H9 (cell line): ENCODE data around the gene PIGX. TPM values are rescaled to one million over a fixed set of nuclear protein-coding genes. Genes with fewer than 3 reads are reported as not detected.

Experiments
- DNase-seq: peaks from one replicate; pipeline ENCODE4 v3.0.0-alpha.2; 2017
- H2AFZ ChIP-seq: one replicate; pipeline ENCODE4 v1.6.1; 2013; ENCODE audit warnings: mild to moderate bottlenecking, low read length, control low read depth, moderate library complexity
- H2AK5ac ChIP-seq: 2 replicates; pipeline ENCODE4 v1.6.1; 2013; ENCODE audit warnings: low read length, control low read depth, mixed read lengths; ENCODE audit not compliant: insufficient read length
- H2BK120ac ChIP-seq: one replicate; pipeline ENCODE4 v1.6.1; 2013; ENCODE audit warnings: low read depth, mild to moderate bottlenecking, low read length, control low read depth, inconsistent platforms; ENCODE audit not compliant: poor library complexity, severe bottlenecking
- H2BK12ac ChIP-seq: 2 replicates; pipeline ENCODE4 v1.6.1; 2013; ENCODE audit warnings: low read length, control low read depth, mixed read lengths, low read depth; ENCODE audit not compliant: insufficient read length
- H2BK15ac ChIP-seq: 2 replicates; pipeline ENCODE4 v1.6.1; 2013; ENCODE audit warnings: low read depth, low read length, control low read depth
- H2BK20ac ChIP-seq: one replicate; pipeline ENCODE4 v1.6.1; 2013; ENCODE audit warnings: low read depth, mild to moderate bottlenecking, low read length, control low read depth, inconsistent platforms; ENCODE audit not compliant: poor library complexity, severe bottlenecking
- H2BK5ac ChIP-seq: 2 replicates; pipeline ENCODE4 v1.6.1; 2013; ENCODE audit warnings: low read length, control low read depth, mixed read lengths; ENCODE audit not compliant: insufficient read length
- H3K14ac ChIP-seq: 2 replicates; pipeline ENCODE4 v1.6.1; 2013; ENCODE audit warnings: low read length, control low read depth; ENCODE audit not compliant: insufficient read depth
- H3K18ac ChIP-seq: 2 replicates; pipeline ENCODE4 v1.6.1; 2013; ENCODE audit warnings: low read depth, mild to moderate bottlenecking, mixed read lengths, low read length, control low read depth; ENCODE audit not compliant: insufficient read length
- H3K23ac ChIP-seq: 2 replicates; pipeline ENCODE4 v1.6.1; 2013; ENCODE audit warnings: low read length, control low read depth, mixed read lengths, low read depth; ENCODE audit not compliant: insufficient read length
- H3K23me2 ChIP-seq: 2 replicates; pipeline ENCODE4 v1.6.1; 2013; ENCODE audit warnings: low read depth, mild to moderate bottlenecking, mixed read lengths, low read length, control low read depth; ENCODE audit not compliant: insufficient read length, poor library complexity, severe bottlenecking
- H3K27ac ChIP-seq: 2 replicates; pipeline ENCODE4 v1.5.1; 2013; ENCODE audit warnings: low read length, control low read depth, mixed read lengths, low read depth; ENCODE audit not compliant: insufficient read length
- H3K27me3 ChIP-seq: 2 replicates; pipeline ENCODE4 v1.6.1; 2013; ENCODE audit warnings: low read length, control low read depth, inconsistent platforms; ENCODE audit not compliant: insufficient read depth
- H3K4ac ChIP-seq: 2 replicates; pipeline ENCODE4 v1.6.1; 2013; ENCODE audit warnings: low read depth, mild to moderate bottlenecking, control low read depth, inconsistent platforms, low read length, moderate library complexity
- H3K4me1 ChIP-seq: 2 replicates; pipeline ENCODE4 v1.6.1; 2013; ENCODE audit warnings: low read length, control low read depth, inconsistent platforms; ENCODE audit not compliant: insufficient read depth
- H3K4me2 ChIP-seq: 2 replicates; pipeline ENCODE4 v1.6.1; 2013; ENCODE audit warnings: low read length, control low read depth, mixed read lengths; ENCODE audit not compliant: insufficient read length, insufficient read depth
- H3K56ac ChIP-seq: 2 replicates; pipeline ENCODE4 v1.6.1; 2013; ENCODE audit warnings: low read depth, mild to moderate bottlenecking, mixed read lengths, low read length, control low read depth; ENCODE audit not compliant: insufficient read length
- H3K79me1 ChIP-seq: 2 replicates; pipeline ENCODE4 v1.6.1; 2013; ENCODE audit warnings: low read depth, mild to moderate bottlenecking, moderate library complexity, low read length, control low read depth, inconsistent platforms; ENCODE audit not compliant: insufficient read depth, poor library complexity, severe bottlenecking
- H3K79me2 ChIP-seq: 2 replicates; pipeline ENCODE4 v1.6.1; 2013; ENCODE audit warnings: low read length, control low read depth, inconsistent platforms; ENCODE audit not compliant: insufficient read depth
- H3K9ac ChIP-seq: 2 replicates; pipeline ENCODE4 v1.6.1; 2013; ENCODE audit warnings: low read length, control low read depth, mixed read lengths; ENCODE audit not compliant: insufficient read length; ENCODE audit errors: extremely low read depth
- H3K9me3 ChIP-seq: one replicate; pipeline ENCODE4 v1.6.1; 2013; ENCODE audit warnings: low read depth, low read length, inconsistent platforms; ENCODE audit not compliant: control insufficient read depth
- H3T11ph ChIP-seq: one replicate; pipeline ENCODE4 v1.6.1; 2013; ENCODE audit warnings: mild to moderate bottlenecking, low read length, control low read depth, inconsistent platforms
- H4K20me1 ChIP-seq: one replicate; pipeline ENCODE4 v1.6.1; 2013; ENCODE audit not compliant: control insufficient read depth, insufficient read length, insufficient read depth
- H4K5ac ChIP-seq: 2 replicates; pipeline ENCODE4 v1.6.1; 2013; ENCODE audit warnings: low read depth, mild to moderate bottlenecking, mixed read lengths, low read length, control low read depth; ENCODE audit not compliant: insufficient read length
- H4K8ac ChIP-seq: replicated peaks from 2 replicates; pipeline ENCODE4 v1.6.1; 2013; ENCODE audit warnings: low read length, control low read depth, mixed read lengths, low read depth; ENCODE audit not compliant: insufficient read length
- H4K91ac ChIP-seq: 2 replicates; pipeline ENCODE4 v1.6.1; 2013; ENCODE audit warnings: low read depth, mild to moderate bottlenecking, moderate library complexity, mixed read lengths, low read length, control low read depth; ENCODE audit not compliant: insufficient read length
- H3K27ac Mint-ChIP-seq, 3 experiments: 2 replicates in 2 of 3; 3 replicates in 1 of 3; pipeline ENCODE4 v1.8.0; 2020 to 2021; ENCODE audit warnings: mixed read lengths in 3 of 3, mild to moderate bottlenecking in 1 of 3, moderate library complexity in 1 of 3
- H3K27me3 Mint-ChIP-seq: 2 replicates; pipeline ENCODE4 v1.8.0; 2021; ENCODE audit warnings: low read depth, mild to moderate bottlenecking, moderate library complexity, mixed read lengths
- H3K36me3 Mint-ChIP-seq, 3 experiments: 2 replicates in 2 of 3; 3 replicates in 1 of 3; pipeline ENCODE4 v1.8.0; 2020 to 2021; ENCODE audit warnings: low read depth in 3 of 3, mixed read lengths in 3 of 3; ENCODE audit not compliant: insufficient read depth in 1 of 3
- H3K4me1 Mint-ChIP-seq, 2 experiments: 2 replicates each; pipeline ENCODE4 v1.8.0; 2020; ENCODE audit warnings: mixed read lengths in 2 of 2
- H3K4me3 Mint-ChIP-seq, 2 experiments: 2 replicates in 1 of 2; 3 replicates in 1 of 2; pipeline ENCODE4 v1.8.0; 2020 to 2021; ENCODE audit warnings: mild to moderate bottlenecking in 2 of 2, mixed read lengths in 2 of 2, moderate library complexity in 1 of 2
- H3K9me3 Mint-ChIP-seq, 2 experiments: 2 replicates in 1 of 2; 3 replicates in 1 of 2; pipeline ENCODE4 v1.8.0; 2020; ENCODE audit warnings: mild to moderate bottlenecking in 2 of 2, mixed read lengths in 2 of 2, moderate library complexity in 1 of 2
- WGBS: extraction: QIAGEN DNeasy Blood & Tissue Kit; methylation state at CpG from one replicate; pipeline ENCODE4 v1.1.7; 2013; ENCODE audit warnings: missing lambda C conversion rate, low lambda C conversion rate, mixed read lengths; ENCODE audit not compliant: insufficient read length; ENCODE audit errors: extremely low coverage; 5-methylcytosine and 5-hydroxymethylcytosine counted together
- total RNA-seq: library from RNA; stranded (reverse); gene quantifications from 2 replicates; pipeline ENCODE4 v1.2.1, GENCODE V29; 2021
- TF ChIP-seq, protein P1 (sequence below): fragments of 200-600 bp; sonication (generic); conservative IDR thresholded peaks from 3 replicates; pipeline ENCODE4 v1.8.0; 2021; ENCODE audit warnings: antibody characterized with exemption, mild to moderate bottlenecking

Gene PIGX
- total RNA-seq, 1 experiment from 2014 or later = 20.0 TPM

DNA sequence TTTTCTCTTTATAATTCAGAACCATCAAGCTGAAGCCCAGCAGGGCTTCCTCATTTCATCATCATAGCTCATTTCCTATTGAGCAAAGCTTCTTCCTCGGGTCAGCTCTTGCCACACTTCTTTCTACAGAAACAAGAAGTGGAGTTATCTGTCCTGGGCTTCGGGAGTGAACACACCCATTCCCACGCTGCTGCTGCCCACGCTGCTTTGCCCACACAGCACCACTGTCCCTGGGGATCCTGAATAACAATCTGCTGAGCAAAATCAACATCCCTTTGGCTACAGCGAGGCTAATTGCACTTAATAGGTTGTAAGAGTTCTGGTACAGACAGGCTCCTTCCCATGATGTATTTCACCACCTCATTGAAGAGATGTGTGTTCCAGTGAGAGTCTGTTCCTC lies 23.8 kb upstream of the PIGX start:
- TF ChIP-seq, protein P1, sequence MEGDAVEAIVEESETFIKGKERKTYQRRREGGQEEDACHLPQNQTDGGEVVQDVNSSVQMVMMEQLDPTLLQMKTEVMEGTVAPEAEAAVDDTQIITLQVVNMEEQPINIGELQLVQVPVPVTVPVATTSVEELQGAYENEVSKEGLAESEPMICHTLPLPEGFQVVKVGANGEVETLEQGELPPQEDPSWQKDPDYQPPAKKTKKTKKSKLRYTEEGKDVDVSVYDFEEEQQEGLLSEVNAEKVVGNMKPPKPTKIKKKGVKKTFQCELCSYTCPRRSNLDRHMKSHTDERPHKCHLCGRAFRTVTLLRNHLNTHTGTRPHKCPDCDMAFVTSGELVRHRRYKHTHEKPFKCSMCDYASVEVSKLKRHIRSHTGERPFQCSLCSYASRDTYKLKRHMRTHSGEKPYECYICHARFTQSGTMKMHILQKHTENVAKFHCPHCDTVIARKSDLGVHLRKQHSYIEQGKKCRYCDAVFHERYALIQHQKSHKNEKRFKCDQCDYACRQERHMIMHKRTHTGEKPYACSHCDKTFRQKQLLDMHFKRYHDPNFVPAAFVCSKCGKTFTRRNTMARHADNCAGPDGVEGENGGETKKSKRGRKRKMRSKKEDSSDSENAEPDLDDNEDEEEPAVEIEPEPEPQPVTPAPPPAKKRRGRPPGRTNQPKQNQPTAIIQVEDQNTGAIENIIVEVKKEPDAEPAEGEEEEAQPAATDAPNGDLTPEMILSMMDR = no peak
- Histone ChIP-seq H2BK120ac (no peak overlapping the region), H2AFZ (no peak overlapping the region), H4K5ac (peak overlapping the region; percentile 6), H4K91ac (no peak overlapping the region), H4K20me1 (no peaks in the 10 kb centered on the region), H2BK5ac (no peak overlapping the region), H3K27me3 (no peaks in the 10 kb centered on the region), H2BK20ac (no peak overlapping the region), H3K56ac (no peak overlapping the region), H3K27ac (no peak overlapping the region), H3K9ac (no peak overlapping the region), H3K79me1 (no peaks in the 10 kb centered on the region), H3K79me2 (no peaks in the 10 kb centered on the region), H3K4me2 (no peak overlapping the region), H3K9me3 (no peaks in the 10 kb centered on the region), H3K4me1 (no peaks in the 10 kb centered on the region; the same call in 1 of the 2 replicates), H3T11ph (no peak overlapping the region), H3K23me2 (no peaks in the 10 kb centered on the region), H2BK12ac (no peak overlapping the region), H3K23ac (no peak overlapping the region), H4K8ac (no peak overlapping the region), H2BK15ac (no peak overlapping the region), H3K4ac (no peak overlapping the region), H3K18ac (no peak overlapping the region), H3K14ac (no peak overlapping the region), H2AK5ac (no peak overlapping the region)
- Mint-ChIP-seq H3K36me3 (no peaks in the 10 kb centered on the region), H3K4me1 (peaks cover 17 to 20% of the 10 kb centered on the region in 2 experiments), H3K9me3 (no peaks in the 10 kb centered on the region), H3K27ac (peak overlapping the region in 1 of 3 experiments; percentile 67; a peak in 3 of 7 replicates), H3K4me3 (no peak overlapping the region), H3K27me3 (no peaks in the 10 kb centered on the region)
- DNase-seq = no peak
- no CpG with 5 or more reads among the region's 5 CpGs for WGBS
